ENCODE data around the gene DKKL1.

Gene DKKL1

DNA sequence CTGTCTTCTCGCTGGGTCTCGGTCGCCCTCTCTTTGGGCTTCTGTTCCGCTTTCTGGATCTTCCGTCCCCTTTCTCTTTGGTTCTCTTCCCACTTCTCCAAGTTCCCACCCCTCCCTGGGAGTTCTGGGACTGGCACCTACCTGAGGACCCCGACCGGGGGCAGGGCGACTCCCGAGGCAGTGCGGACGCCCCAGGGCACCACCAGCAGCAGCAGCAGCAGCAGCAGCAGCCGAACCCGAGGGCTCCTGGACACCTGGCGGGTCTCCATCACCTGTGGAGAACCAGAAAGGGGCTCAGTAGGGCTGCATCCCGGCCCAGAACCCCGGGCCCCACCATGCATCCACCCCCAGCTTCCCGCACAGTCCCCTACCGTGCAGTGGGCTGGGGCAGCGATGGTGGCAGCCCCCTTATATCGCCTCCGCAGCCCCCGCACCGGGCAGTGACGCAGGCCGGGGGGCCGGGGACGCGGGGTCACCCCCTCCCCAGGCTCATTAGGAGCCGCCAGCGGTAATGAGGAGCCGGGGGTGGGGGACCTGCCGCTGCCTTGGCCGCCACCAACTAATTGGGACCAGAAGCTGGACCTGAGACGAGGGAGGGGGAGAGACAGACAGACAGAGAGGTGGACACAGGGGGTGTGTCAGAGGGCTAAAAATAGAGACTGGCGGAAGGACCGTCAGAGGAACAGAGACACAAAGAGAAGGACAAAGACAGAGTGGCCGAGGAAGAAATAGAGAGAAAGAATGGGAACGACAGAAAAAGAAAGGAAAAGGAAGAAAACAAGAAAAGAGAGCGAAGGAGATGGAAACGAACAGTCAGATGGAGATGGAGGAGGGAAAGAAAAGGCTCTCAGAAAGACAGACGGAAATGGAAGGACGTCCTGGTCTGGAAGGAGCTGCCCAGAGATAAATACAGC, 59.7 kb downstream of the DKKL1 start, which contains the start of gene PTH2:
PTH2 (minus strand) TSS at position 371 of the 914 bp plus-strand sequence; CDS start at position 269, 102 bp downstream.
- H3K4me3 ChIP-seq (ENCODE audit: low read depth, low read length) = no peak within 1 kb of the TSS
- no peak for DNase-seq (ENCODE audit: low read depth)
- TF ChIP-seq, protein P1, sequence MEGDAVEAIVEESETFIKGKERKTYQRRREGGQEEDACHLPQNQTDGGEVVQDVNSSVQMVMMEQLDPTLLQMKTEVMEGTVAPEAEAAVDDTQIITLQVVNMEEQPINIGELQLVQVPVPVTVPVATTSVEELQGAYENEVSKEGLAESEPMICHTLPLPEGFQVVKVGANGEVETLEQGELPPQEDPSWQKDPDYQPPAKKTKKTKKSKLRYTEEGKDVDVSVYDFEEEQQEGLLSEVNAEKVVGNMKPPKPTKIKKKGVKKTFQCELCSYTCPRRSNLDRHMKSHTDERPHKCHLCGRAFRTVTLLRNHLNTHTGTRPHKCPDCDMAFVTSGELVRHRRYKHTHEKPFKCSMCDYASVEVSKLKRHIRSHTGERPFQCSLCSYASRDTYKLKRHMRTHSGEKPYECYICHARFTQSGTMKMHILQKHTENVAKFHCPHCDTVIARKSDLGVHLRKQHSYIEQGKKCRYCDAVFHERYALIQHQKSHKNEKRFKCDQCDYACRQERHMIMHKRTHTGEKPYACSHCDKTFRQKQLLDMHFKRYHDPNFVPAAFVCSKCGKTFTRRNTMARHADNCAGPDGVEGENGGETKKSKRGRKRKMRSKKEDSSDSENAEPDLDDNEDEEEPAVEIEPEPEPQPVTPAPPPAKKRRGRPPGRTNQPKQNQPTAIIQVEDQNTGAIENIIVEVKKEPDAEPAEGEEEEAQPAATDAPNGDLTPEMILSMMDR (IDR thresholded peaks at IDR 0.05; ENCODE audit: low read depth, low read length) = no peak
- TF ChIP-seq MYC (IDR thresholded peaks at IDR 0.05; ENCODE audit: low read depth, low read length) = no peak
- TF ChIP-seq, protein P2, sequence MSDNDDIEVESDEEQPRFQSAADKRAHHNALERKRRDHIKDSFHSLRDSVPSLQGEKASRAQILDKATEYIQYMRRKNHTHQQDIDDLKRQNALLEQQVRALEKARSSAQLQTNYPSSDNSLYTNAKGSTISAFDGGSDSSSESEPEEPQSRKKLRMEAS (IDR thresholded peaks at IDR 0.05; ENCODE audit: low read depth, low read length) = no peak
- no peak for TF ChIP-seq POLR2A (IDR thresholded peaks at IDR 0.05; ENCODE audit: extremely low read depth, insufficient read length)

DNA sequence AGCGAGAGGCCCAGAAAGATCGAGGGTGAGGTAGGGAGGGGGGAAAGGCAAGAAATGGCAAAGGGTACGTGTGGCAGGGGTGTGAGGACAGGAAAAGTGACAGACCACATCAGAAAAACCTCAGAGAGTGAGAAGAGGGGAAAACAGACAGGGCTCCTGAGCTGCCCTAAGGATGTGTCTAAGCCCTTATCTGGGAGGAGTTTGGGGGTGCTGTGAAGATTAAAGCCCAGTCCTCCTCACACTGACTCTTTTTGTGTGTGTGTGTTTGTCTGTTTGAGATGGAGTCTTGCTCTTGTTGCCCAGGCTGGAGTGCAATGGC, 60.3 kb downstream of the DKKL1 start:
- no peak overlapping the region for H3K4me3 ChIP-seq (ENCODE audit: low read depth, low read length)
- DNase-seq (ENCODE audit: low read depth) = no peak
- no peak for TF ChIP-seq MYC (IDR thresholded peaks at IDR 0.05; ENCODE audit: low read depth, low read length)
- TF ChIP-seq POLR2A (IDR thresholded peaks at IDR 0.05; ENCODE audit: extremely low read depth, insufficient read length) = no peak
- TF ChIP-seq, protein P1 (IDR thresholded peaks at IDR 0.05; ENCODE audit: low read depth, low read length) = no peak
